Natural killer cell (primary cell): Measurements from ENCODE around the gene PNMA1. TPM values are rescaled to one million over a fixed set of nuclear protein-coding genes. Genes with fewer than 3 reads are reported as not detected.

Experiments used
- ATAC-seq, 3 donors: fragments of 150-1000 bp in 2 of 3; fragments of 200-7000 bp in 1 of 3; cut with Tn5 transposase; 1 replicate in 1 of 3; 2 replicates in 2 of 3; pipeline ENCODE4 v1.10.0; 2021; ENCODE audit warnings: mild to moderate bottlenecking in 2 of 3, moderate library complexity in 2 of 3
- DNase-seq, 2 donors: peaks; one replicate each; pipeline versions ENCODE4 v3.0.0 to v3.0.0-alpha.2; 2013 to 2021; ENCODE audit warnings: mixed read lengths in 1 of 2
- H3K27ac ChIP-seq: one replicate; pipeline ENCODE4 v1.5.1; 2013; ENCODE audit warnings: mild to moderate bottlenecking, low read length
- H3K27me3 ChIP-seq: one replicate; pipeline ENCODE4 v1.6.1; 2013; ENCODE audit warnings: low read length; ENCODE audit not compliant: control insufficient read depth, insufficient read depth
- H3K36me3 ChIP-seq: one replicate; pipeline ENCODE4 v1.6.1; 2013; ENCODE audit warnings: low read length; ENCODE audit not compliant: control insufficient read depth, insufficient read depth
- H3K4me1 ChIP-seq: one replicate; pipeline ENCODE4 v1.6.1; 2013; ENCODE audit warnings: low read length; ENCODE audit not compliant: control insufficient read depth, insufficient read depth
- H3K4me3 ChIP-seq: one replicate; pipeline ENCODE4 v1.5.1; 2013; ENCODE audit warnings: low read length
- H3K9me3 ChIP-seq: one replicate; pipeline ENCODE4 v1.6.1; 2013; ENCODE audit warnings: low read length; ENCODE audit not compliant: control insufficient read depth, insufficient read depth
- H3K27ac Mint-ChIP-seq, 2 donors: one replicate each; pipeline ENCODE4 v1.8.0; 2022; ENCODE audit warnings: mild to moderate bottlenecking in 2 of 2, mixed read lengths in 2 of 2, moderate library complexity in 1 of 2
- H3K27me3 Mint-ChIP-seq, 2 donors: one replicate each; pipeline ENCODE4 v1.8.0; 2022; ENCODE audit warnings: low read depth in 2 of 2, mixed read lengths in 2 of 2
- H3K36me3 Mint-ChIP-seq: one replicate; pipeline ENCODE4 v1.8.0; 2022; ENCODE audit warnings: mixed read lengths
- H3K4me1 Mint-ChIP-seq, 2 donors: one replicate each; pipeline ENCODE4 v1.8.0; 2022; ENCODE audit warnings: mixed read lengths in 2 of 2
- H3K4me3 Mint-ChIP-seq: one replicate; pipeline ENCODE4 v1.8.0; 2022; ENCODE audit warnings: mild to moderate bottlenecking, moderate library complexity, mixed read lengths
- H3K9me3 Mint-ChIP-seq, 2 donors: one replicate each; pipeline ENCODE4 v1.8.0; 2022; ENCODE audit warnings: mixed read lengths in 2 of 2
- WGBS: methylation state at CpG from one replicate; pipeline ENCODE4 v1.1.7; 2013; ENCODE audit warnings: missing lambda C conversion rate; ENCODE audit not compliant: insufficient coverage; 5-methylcytosine and 5-hydroxymethylcytosine counted together
- intact Hi-C: fragments of 100-400 bp; cut with micrococcal nuclease; formaldehyde crosslinking; loops from one replicate; pipeline ENCODE4 v1.14.2; 2022
- total RNA-seq, 4 donors: library from RNA; stranded (reverse); fragments of 120-200 nt in 1 of 4; gene quantifications; one replicate each; pipeline versions ENCODE4 v1.2.3 to v1.2.4, GENCODE V29; 2013 to 2022
- TF ChIP-seq, protein P1 (sequence below): fragments of 200-600 bp; IDR thresholded peaks from one replicate; pipeline ENCODE4 v1.8.0; 2022; ENCODE audit warnings: antibody characterized with exemption

Gene PNMA1
- total RNA-seq, 3 donors from 2014 or later (not counting 1 experiment from before 2014, with no cell fraction given), result 26.0 to 32.3 (median 28.9) TPM

DNA sequence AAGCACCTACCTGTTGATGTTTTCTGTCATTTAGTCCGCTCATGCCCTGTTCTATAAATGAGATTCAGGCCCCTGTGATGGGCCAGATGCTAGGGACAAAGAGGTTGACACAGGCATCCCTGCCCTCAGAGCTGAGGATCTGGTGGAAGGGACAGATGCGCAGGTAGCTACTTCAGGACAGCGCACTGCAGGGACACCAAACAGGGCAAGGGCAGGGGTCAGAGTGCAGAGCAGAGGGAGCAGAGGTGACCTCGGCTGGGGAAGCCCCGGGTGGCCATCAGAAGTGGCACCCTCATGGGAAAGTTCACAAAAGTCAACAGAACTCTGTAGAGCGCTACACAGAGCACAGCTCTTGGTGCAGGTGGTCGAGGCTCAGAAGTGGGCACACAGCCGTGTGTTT lies 5.6 kb upstream of the PNMA1 start:
- no peaks in the 10 kb centered on the region for H3K27me3 ChIP-seq
- intact Hi-C loops, result no loop called here
- no peak overlapping the region for H3K27ac ChIP-seq
- 91% methylated on average over 7 of the region's 8 CpGs for WGBS
- peaks cover 10% of the 10 kb centered on the region for H3K36me3 Mint-ChIP-seq
- no peak overlapping the region for H3K4me3 ChIP-seq
- peaks cover 76% of the 10 kb centered on the region for H3K36me3 ChIP-seq
- no peak overlapping the region for H3K4me3 Mint-ChIP-seq
- DNase-seq (peak in 1 of 2 donors; percentile 4), ATAC-seq (no peak)
- H3K9me3 ChIP-seq, result no peaks in the 10 kb centered on the region
- H3K4me1 Mint-ChIP-seq, result peaks cover 0 to 4% of the 10 kb centered on the region in 2 donors
- no peaks in the 10 kb centered on the region for H3K4me1 ChIP-seq
- peak overlapping the region; percentile 22 to 41 for H3K27ac Mint-ChIP-seq
- TF ChIP-seq, protein P1, sequence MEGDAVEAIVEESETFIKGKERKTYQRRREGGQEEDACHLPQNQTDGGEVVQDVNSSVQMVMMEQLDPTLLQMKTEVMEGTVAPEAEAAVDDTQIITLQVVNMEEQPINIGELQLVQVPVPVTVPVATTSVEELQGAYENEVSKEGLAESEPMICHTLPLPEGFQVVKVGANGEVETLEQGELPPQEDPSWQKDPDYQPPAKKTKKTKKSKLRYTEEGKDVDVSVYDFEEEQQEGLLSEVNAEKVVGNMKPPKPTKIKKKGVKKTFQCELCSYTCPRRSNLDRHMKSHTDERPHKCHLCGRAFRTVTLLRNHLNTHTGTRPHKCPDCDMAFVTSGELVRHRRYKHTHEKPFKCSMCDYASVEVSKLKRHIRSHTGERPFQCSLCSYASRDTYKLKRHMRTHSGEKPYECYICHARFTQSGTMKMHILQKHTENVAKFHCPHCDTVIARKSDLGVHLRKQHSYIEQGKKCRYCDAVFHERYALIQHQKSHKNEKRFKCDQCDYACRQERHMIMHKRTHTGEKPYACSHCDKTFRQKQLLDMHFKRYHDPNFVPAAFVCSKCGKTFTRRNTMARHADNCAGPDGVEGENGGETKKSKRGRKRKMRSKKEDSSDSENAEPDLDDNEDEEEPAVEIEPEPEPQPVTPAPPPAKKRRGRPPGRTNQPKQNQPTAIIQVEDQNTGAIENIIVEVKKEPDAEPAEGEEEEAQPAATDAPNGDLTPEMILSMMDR, result no peak
- H3K27me3 Mint-ChIP-seq, result no peaks in the 10 kb centered on the region
- H3K9me3 Mint-ChIP-seq, result no peaks in the 10 kb centered on the region

DNA sequence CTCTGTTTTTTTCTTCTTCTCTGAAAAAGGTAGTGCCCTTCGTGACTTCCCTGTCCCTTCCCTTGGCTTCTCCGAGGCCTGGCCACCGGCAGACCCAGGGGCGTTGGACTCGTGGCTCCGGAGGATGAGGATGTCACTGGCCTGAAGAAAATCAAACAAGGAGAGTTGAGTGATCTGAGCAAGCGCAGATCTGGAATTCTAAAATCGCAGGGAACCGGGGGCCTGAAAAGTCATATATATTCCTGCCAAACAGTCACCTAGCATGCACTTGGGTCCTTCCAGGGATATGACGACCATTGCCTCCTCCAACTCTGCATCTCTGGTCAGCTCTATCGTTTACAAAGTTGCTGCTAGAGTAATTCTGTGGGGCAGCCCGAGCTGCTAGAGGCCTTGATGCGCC lies 5.2 kb upstream of the PNMA1 start:
- Mint-ChIP-seq H3K9me3 (no peaks in the 10 kb centered on the region), H3K27ac (peak overlapping the region; percentile 22 to 41), H3K4me1 (peaks cover 0 to 4% of the 10 kb centered on the region in 2 donors), H3K27me3 (no peaks in the 10 kb centered on the region), H3K4me3 (no peak overlapping the region), H3K36me3 (peaks cover 10% of the 10 kb centered on the region)
- Histone ChIP-seq H3K36me3 (peaks cover 71% of the 10 kb centered on the region), H3K4me1 (peaks cover 4% of the 10 kb centered on the region), H3K9me3 (no peaks in the 10 kb centered on the region), H3K4me3 (no peak overlapping the region), H3K27me3 (no peaks in the 10 kb centered on the region), H3K27ac (no peak overlapping the region)
- intact Hi-C loops, result no loop called here
- ATAC-seq, result no peak
- DNase-seq, result no peak
- 96% methylated on average over 13 of the region's 13 CpGs for WGBS
- TF ChIP-seq, protein P1, result no peak

DNA sequence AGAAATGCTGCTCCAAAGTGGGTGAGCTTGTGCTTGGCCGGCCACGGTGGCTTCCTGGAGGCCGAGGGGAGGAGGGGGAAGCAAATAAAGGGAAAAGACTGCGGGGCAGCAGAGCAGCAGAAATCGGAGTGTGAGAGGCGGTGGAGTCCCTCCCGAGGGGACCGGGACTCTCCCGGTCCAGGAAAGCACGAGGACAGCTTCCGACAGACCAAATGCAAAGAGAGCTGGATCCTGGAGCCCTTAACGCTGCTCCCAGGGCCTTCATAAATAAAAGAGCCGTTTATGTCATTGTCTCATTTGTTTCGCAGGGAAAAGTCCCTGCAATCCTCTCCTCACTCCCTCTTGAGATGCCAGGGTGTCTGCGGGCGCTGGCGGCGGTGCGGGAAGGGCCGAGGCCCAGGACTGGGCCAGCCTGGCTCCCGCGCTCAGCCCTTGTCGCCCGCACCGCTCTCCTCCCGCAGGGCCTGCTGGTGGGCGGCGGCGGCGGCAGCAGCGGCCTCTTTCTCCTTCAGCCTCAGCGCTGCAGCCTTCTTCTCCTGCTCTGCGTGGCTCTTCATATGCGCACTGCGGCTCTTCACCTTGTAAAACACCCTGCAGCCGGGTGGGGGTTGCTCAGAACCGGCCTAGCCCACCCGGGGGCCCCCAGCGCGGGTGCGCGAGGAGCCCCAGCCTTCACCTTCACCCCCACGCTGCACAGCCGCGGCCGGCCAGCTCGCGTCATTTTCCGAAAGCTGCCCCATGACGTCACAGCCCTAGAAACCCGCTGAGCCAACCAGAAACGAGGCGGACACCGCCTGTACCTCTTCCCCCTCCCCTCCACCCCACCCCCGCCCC lies 4.5 kb upstream of the PNMA1 start:
- H3K4me3 Mint-ChIP-seq, result no peak overlapping the region
- TF ChIP-seq, protein P1, result no peak
- peaks cover 3 to 7% of the 10 kb centered on the region in 2 donors for H3K4me1 Mint-ChIP-seq
- H3K27ac Mint-ChIP-seq, result peak overlapping the region; percentile 41 to 45
- H3K27me3 ChIP-seq, result no peaks in the 10 kb centered on the region
- H3K36me3 ChIP-seq, result peaks cover 64% of the 10 kb centered on the region
- peak in 1 of 2 donors; percentile 3 for DNase-seq
- H3K9me3 Mint-ChIP-seq, result no peaks in the 10 kb centered on the region
- 93% methylated on average over 53 of the region's 55 CpGs for WGBS
- no peak overlapping the region for H3K4me3 ChIP-seq
- H3K4me1 ChIP-seq, result peaks cover 5% of the 10 kb centered on the region
- H3K36me3 Mint-ChIP-seq, result peaks cover 10% of the 10 kb centered on the region
- intact Hi-C loops, result no loop called here
- no peak overlapping the region for H3K27ac ChIP-seq
- H3K27me3 Mint-ChIP-seq, result no peaks in the 10 kb centered on the region
- no peak for ATAC-seq
- H3K9me3 ChIP-seq, result no peaks in the 10 kb centered on the region
